ENCODE results near the gene ACOXL.

Gene ACOXL

DNA sequence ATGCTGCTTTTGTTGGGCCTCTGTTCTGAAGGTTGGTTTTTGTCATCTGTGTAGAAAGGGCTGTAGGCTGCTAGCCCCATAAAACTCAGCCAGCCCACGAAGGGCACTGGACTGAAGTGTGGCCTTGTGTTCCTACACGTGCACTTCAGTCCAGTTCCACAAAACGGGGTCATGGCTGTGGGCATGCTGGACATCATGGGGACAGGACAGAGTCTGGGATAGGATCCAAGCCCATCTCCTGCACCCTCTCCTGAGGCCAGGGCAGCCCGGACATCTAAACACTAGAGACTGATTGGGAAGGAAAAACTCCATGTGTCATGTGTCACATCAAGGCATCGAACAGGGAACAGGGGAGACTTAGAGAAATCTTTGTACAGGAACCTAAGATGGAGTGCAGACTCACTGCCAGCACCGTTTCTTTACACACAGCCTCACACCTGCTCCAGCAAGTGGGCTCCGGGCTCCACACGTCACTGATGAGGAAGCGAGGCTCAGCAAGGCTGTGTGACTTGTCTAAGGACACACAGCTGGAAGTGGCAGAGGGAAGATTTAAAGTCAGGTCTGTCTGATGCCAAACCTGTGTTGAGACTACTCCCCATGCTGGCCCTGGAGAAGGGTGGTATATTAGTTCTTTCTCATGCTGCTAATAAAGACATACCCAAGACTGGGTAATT, 313.5 kb downstream of the ACOXL start:
- DNase-seq, result no peak

DNA sequence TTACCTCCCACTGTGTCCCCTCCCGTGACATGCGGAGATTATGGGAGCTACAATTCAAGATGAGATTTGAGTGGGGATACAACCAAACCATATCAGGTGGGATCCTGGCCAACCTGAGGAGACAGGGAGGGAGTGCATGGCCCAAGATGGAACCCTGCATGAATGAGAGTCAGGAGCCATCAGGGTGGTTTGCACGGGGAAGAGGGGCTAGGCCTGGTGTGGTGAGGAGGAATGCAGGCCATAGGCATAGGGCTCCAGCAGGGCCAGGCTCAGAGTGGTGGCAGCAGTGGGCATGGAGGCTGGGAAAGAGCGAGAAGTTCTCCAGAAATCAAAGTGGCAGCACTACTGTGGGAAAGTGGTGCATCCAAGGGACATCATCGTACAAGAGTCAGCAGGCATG, 314.3 kb downstream of the ACOXL start:
- no peak for DNase-seq

DNA sequence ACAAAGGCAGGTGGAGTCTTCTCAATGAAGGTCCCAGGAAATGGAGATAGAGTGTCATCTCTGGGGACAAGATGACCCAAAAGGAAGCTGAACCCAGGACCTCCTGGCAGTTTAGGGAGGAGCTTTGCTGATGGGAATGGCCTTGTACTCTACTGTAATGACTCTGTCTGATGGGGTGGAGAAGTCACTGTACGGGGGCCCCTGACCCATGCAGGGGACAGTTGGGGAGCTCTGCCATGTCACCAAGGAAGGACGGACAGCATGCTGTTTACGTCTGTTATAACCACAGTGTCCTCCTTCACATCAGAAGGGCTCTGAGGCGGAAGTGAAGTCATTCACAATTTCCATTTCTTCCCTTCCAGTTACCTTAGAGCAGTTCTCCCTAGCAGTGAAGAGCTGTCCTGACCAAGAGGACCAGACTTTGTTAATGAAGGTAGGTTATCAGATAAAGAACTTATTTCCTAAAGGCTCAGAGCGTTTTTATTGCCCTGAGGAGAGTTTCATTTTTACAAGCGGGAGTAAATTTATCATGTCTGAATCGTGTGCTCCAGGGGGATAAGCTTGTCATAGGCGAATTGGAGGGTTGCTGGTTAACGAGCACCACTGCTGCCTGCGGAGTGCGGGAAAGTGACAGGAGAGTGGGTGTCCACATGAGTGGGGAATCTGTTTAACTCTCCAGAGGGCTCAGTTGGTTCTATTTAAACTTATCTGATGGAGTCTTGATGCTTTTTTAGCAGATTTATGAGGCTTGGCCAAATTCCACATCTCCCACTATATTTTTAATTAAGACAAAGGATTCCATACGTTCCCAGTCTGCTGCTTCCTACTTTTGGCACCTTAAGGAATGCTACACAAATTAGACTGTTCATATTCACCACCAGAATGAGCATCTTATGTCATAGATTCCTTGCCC, 316.7 kb downstream of the ACOXL start:
- DNase-seq, result no peak

DNA sequence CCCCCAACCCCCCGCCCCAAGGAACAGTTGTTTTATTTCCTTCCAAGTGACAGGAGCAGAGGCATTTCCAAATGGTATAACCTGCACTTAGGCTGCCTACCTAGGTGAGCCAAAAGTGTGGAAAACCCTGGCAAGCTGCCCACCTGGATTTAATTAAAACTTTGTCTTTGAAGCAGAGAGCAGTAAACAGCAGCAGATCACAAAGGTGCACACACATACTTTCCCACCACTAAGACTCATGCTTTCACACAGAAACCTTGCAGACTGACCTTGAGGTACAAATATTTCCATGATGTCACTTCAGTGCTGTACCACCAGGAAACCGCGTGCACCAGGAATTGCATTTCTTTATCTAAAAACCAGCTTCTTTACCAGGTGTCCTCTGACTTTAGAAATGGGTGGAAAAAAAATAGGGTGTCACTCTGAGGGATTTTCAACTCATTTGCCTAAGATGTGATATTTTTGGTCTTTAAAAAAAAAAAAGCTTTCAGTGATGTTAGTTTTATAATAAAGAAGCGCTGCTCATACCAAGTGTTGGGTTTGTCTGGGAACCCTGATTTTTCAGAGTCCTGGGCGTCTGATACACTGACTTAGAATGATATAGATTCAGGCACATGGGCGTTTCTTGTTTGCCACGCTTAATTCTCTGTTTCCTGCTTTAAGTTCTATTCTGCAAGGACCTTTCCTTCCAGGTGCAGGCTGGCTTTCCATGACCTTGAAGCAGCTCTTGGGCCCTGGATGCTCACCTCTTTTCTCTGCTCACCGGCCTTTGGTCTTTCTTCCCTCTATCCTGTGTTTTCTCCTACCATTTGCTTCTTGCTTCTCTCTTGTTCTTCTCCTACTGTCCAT, 317.6 kb downstream of the ACOXL start:
- DNase-seq, result no peak

DNA sequence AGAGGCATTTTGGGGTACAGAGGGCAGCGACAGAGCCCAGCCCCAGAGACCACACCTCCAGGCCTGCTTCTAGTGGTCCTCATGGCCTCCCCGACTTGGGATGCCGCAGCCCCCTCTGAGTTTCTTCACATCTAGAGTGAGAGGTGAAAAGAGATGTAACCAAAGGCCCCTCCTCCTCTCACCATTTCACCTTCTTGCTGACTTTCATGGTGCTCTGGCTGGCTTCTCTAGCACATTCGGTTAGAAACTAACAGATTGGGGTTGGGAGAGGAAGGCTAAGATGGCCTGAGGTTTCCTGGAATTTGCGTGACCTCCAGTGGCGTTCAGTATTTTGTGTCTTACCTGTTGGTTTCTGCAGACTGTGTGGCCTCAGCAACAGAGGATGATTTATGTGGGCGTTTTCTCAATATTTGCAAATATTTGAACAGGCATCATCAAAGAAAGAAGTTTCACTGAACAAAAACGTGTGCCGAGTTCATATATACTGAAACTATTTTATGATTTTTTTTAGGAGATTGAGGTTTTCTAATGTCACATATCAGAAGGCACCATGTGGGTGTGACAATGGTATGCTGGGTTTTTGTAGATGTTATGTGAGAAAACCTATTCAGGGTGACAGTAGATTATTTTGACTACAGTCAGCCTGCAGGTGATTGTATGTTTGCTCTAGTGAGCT, 318.5 kb downstream of the ACOXL start:
- no peak for DNase-seq

DNA sequence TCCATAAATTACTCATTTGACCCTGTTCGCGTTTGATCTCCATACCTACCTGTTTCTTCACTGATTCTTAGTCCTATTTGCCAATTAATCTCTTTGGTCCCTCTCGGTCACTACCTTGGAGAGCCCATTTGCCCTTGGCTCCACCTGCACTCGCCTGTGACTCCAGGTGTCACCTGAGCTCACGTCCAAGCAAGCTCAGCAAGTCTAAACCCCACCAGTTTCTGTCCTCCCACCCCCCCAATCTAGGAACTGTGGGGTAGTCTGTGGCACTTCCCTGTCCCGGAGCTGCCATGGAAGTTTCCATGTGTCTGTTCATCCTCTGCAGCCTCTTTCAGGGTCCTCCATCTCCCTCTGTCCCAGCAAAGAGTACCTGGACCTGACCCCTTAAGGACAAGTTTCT, 320.2 kb downstream of the ACOXL start:
- DNase-seq, result no peak

DNA sequence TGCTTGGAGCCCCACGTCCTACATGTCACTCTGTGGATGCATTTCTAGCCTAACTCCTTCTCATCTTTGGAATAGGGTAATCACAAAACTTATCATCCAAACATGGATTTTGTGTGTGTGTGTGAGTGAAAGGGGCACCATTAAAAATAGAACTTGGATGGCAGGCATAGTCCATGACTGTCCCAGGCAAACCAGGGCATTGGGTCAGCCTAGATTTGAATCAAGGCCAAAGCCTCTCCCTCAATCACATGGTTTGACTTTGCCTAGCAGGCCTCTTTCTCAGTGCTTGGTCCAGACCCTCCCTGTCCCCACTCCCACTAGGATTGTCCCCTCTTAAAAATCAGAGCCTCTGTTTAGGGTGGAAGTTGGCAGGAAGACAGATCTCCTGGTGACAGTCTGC, 320.9 kb downstream of the ACOXL start:
- DNase-seq, result no peak

DNA sequence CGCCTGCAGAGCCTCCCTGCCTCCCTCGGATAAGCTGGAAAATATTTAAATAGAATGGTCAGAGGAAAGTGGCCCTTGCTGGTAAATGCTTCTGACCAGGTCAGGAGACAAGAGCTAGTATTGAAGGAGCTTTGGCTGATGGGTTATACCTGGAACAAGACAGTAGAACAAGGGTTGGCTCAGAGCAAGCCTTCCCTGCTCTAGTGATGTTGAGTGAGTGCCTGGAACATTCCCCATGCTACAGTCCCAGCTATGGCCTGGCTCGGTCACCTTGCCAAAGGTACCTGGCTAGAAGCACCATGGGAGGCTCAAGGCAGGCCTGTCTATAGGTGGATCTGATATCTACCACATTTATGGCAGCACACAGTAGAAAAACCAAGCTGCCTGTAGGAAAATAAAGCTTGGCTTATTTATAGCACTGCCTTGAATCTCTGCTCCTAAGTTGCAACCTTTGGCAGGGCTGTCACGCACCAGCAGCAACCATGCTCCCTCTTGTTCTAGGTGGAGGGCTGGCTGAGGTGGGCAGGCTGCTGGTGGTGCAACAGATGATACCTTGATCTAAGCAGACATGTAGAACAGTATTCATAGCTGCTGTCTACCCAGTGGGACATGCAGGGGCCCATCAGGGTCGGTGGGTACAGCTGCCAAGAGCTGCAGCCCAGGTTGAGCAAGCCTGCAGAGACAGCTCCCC, 321.6 kb downstream of the ACOXL start:
- no peak for DNase-seq

DNA sequence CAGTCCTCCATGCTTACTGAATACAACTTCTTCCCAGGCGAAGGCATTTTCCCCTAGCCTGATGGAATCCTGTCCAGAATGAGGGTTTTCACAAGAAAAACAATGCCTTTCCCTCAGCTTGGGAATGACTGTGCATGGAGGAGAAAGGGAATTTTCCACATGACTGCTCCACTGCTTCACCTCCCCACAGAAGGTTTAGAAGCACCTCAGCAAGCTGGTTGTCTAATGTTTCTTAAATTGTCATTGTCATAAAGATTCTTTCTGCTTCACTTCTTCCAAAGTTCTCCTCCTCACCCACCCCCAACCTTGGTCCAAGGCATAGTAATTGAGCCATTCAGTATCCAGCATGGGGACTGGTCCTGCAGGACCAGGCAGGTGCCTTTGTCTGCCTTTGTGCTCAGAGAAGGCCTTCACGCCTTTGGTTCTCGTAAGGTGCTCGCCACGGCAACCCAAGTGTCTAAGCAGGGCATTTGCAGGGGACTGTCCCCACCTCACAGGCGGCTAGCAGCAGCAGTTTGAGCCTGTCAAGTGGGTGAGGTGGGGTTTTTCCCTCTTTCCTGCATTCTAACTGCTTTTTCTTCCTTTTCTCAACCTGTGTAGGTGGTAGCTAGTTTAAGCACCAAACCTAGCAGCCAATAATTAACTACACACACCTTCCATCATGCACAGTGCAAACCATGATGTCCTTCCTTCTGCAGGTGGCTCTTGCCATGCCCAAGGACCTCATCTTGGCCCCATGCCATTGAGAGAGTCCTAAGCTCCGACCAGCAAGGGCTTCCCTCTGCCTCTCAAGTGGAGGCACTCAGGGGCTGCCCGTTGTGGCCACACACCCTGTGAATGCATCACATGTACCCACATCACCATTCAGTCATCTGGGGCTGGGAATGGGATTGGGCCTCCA, 322.7 kb downstream of the ACOXL start:
- no peak for DNase-seq

DNA sequence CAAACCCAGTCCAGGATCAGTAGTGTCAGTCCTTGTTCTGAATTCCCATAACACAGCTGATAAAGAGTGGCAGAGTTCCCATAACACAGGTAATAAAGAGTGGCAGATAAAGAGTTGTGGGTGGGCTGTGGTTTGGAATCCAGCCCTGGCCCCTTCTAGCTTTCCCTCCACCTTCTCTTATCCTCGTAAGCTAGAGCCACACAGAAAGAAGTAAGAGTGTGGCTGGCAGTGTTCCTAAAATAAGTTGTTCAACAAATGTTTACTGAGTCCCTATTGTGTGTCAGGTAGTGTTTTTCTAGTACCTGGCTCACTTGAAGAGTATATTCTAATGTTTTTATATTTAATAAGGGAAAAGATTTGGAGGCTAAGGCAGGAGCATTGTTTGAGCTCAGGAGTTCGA, 323.4 kb downstream of the ACOXL start:
- DNase-seq, result no peak

DNA sequence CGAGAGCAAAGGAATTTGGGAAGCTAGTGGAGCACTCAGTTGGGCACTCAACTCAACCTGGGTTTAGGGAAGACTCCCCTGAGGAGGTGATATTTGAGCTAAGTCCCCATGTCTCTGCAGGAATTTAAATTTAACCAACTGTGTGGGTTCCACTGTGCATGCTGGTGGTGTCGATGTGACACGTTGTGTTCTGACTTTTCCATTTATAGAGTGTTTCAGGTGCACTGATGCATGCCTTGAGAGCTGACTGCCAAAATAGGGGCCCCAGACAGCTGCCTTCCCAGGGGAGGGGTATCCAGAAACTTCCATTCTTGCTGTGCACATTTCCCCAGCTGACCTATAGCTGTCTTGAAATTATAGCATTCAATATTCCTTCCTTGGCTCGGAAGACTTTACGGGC, 324.7 kb downstream of the ACOXL start:
- no peak for DNase-seq

DNA sequence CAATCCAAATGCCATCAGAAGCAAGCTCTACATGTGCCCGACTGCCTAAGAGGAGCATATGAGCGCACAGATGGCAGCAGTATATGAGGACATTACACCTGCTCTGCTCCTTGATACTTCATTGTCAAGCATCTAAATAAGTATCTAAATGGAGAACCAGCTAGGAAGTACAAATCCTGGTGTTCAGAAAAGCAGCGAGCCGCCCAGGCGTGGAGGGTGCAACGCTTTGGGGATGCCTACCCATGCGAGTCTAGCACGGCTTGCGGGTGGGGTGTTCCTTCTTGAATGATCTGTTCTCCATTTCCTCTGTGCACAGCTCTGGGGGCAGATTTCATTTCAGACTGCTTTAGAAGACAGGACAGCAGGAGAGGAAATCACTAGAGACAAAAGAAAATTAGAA, 325.3 kb downstream of the ACOXL start:
- no peak for DNase-seq

DNA sequence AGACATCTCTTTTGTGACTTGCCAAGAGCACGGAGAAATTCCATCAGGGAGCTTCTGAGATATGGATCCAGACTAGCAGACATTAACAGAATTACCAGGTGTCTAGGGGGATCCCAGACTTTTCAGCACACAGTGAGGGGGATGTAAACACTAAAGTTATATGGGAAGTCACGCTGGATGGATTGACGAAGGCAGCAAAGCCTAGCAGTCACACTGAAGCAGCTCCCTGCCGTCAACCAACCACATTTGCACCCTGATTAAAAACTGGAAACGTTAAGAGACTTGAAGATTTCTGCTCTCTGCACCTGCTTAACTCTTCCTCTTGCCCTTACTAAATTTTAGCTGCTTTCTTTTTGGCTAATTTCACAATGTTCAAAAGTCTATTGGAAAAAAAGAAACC, 325.9 kb downstream of the ACOXL start:
- DNase-seq, result no peak

DNA sequence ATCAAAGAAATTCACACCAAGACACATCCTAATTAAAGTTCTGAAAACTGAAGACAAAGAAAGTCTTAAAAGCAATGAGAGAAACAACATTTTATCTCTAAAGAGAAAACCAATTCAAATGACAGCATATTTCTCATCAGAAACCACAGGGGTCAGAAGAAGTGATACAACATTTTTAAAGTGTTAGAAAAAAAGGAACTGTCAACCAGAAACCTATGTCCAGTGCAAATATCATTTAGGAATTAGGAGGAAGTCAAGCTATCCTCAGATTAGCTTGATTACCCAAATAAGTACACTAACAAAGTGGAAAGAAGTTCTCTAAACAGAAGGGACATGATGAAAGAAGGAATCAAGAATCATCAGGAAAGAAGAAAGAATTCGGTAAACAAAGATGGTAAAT, 328.8 kb downstream of the ACOXL start:
- DNase-seq, result no peak

DNA sequence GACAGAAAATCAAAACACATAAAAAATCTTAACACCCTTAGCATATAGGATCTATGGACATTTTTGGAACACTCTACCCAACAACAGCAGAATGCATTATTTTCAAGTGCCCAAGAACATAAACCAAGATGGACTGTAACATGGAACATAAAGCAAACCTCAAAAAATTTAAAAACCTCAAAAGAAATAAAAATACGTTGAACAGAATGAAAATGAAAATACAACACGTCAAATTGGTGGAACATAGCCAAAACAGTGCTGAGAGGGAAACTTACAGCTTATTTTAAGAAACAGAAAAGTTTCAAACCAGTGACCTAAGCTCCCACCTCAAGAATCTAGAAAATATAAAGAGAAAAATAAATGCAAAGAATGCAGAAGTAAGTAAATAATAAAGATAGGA, 330.0 kb downstream of the ACOXL start:
- no peak for DNase-seq

DNA sequence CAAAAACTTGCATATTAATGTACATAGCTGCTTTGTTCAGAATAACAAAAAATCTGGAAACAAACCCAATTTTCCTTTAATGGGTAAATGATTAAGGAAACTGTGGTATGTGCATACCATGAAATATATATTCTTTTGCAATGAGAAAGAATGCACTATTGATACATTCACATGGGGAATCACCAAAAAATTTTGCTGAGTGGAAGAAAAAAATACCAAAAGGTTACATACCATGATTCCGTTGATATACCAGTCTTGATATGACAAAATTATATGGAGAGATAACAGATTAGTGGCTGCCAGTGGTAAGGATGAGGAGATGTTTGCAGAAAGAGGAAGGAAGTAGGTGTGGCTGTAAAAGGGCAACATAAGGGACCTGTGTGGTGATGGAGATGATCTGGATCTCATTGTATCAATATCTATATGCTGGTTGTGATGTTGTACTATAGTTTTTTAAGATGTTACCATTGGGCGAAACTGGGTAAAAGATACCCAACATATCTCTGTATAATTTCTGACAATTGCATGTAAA, 333.8 kb downstream of the ACOXL start:
- no peak for DNase-seq

DNA sequence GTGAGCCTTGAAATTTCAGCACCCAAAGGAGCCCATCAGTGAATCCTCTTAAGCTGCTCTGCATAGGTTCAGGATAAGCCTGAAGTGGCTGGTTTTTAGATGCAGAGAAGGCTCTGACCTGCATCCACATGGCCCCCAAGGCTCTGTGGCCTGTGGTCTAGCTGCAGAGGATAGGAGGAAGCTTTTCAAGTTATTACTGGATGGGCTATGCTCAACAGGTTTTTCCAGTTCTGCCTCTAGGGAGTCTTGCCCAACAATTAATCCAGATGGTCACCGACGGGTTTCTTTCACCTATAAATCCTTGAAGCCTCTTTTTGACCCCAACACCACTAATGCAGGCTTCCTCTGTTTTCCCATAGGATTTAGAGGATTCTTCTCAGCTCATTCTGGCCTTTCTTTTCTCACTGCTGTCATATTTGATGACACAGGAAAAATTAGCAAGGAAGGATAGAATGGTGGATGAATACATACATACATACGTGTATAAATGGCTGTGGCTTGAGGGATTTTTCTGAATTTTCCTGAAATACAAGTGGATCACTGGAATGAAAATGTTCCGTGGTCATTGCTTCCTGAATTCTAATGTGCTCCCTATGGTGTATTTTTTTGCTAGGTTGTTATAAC, 336.2 kb downstream of the ACOXL start:
- no peak for DNase-seq

DNA sequence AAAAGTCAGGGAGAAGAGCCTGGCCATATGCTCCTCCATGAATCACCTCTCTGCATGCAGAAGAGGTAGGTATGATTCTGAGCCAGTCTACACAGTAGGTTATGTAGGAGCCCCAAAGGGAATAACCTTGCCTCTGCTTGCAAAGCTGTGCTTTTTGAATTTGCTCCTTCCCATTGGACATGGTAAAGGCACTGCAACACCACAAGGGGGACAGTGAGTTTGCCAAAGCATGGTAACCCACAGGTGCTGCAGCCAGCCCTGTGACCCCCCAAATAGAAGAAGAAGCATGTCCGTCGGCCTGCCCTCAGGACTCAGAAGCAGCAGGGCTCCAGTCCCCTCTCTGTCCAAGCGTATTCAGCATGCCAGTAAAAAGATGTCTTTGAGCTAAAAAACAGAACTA, 337.3 kb downstream of the ACOXL start:
- DNase-seq, result no peak

DNA sequence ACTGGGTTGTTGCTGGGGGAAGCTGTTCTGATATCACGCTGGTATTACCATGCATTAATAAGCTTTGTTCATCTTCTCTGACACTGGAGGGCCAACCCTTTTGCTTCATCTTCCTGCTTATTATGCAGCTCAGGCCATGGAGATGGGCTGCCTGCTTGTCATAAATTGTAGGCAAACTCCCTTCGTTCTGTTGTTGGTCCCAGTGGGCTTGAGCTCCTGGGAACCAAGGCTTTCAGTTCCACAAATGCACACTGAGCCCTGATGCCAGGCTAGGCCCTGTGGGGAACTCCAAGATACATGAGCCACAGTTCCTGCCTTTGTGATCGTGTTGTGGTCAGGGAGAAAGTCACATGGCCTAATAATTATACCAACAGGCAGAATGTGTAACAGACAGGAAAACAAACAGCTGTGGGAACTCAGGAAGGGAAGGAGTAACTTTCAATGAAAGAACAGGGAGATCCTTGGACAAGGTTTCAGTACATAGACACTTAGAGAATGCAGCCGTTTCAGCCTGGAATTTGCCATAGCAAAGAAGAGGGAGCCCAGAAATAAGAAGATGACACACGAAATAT, 339.3 kb downstream of the ACOXL start:
- DNase-seq, result no peak

DNA sequence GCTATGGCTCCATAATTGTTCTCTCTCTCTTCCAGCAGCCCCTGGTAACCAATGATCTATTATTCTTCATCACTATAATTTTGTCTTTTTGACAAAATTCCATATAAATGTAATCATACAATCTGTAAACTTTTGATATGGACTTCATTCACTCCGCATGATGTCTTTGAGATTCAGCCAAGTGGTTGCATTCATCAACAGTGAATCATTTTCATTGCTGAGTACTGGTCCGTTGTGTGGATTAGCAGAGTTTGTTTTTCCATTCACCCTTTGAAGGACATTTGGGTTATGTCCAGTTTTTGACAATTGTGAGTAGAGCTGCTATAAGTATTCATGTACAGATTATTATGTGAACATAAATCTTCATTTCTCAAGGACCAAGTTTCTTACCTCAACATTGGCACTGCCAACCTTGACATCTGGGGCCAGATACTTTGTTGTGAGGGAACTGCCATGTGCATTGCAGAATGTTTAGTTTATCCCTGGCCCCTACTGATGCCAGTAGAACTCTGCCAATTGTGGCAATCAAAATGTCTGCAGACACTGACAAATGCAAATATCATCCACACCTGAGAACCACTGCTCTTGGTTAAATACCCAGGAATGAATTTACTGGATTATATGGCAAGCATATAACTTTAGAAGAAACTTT, 340.0 kb downstream of the ACOXL start:
- DNase-seq, result no peak

Measured in SHP77 (cell line).